Skeletal muscle tissue (tissue), 5 donors: ENCODE measurements around the gene DDX39B. TPM values are rescaled to one million over a fixed set of nuclear protein-coding genes. Genes with fewer than 3 reads are reported as not detected.
"Not testable (repeated sequence)": the region's sequence is repeated elsewhere in the genome, so short reads cannot be mapped to it uniquely, and the experiment has no call there.

Experiments
- H3K27ac ChIP-seq: one replicate; pipeline ENCODE4 v1.7.0; 2013; ENCODE audit warnings: mild to moderate bottlenecking, low read depth, low read length, inconsistent platforms
- H3K27me3 ChIP-seq, 3 donors: one replicate each; pipeline ENCODE4 v1.7.0; 2013; ENCODE audit warnings: low read length in 3 of 3; ENCODE audit not compliant: control insufficient read depth in 3 of 3, insufficient read depth in 3 of 3
- H3K36me3 ChIP-seq, 3 donors: one replicate each; pipeline ENCODE4 v1.7.0; 2013; ENCODE audit warnings: low read length in 3 of 3; ENCODE audit not compliant: control insufficient read depth in 3 of 3, insufficient read depth in 3 of 3
- H3K4me1 ChIP-seq, 3 donors: one replicate each; pipeline ENCODE4 v1.7.0; 2013; ENCODE audit warnings: low read length in 3 of 3, mild to moderate bottlenecking in 3 of 3; ENCODE audit not compliant: control insufficient read depth in 3 of 3, insufficient read depth in 3 of 3
- H3K4me3 ChIP-seq, 3 donors: one replicate each; pipeline ENCODE4 v1.7.0; 2013; ENCODE audit warnings: low read length in 3 of 3
- H3K9ac ChIP-seq, 3 donors: one replicate each; pipeline ENCODE4 v1.7.0; 2013; ENCODE audit warnings: low read length in 3 of 3, mild to moderate bottlenecking in 3 of 3, moderate library complexity in 2 of 3, low read depth in 1 of 3
- H3K9me3 ChIP-seq, 3 donors: one replicate each; pipeline ENCODE4 v1.7.0; 2013; ENCODE audit warnings: low read length in 3 of 3; ENCODE audit not compliant: control insufficient read depth in 3 of 3
- small RNA-seq: library from RNA; depleted of rRNA; stranded (forward); fragments of <200 nt; gene quantifications from one replicate; pipeline ENCODE3, GENCODE V24; 2014
- total RNA-seq: library from RNA; depleted of rRNA; stranded (reverse); fragments of >200 nt; gene quantifications from one replicate; pipeline ENCODE4 v1.2.3, GENCODE V29; 2014
- donor health status: Osteomylitis.

The DDX39B gene
- total RNA-seq, 1 donor from 2014 or later, result 436 TPM

- Histone ChIP-seq H3K9me3 (no peaks in the 10 kb centered on the region), H3K36me3 (no peaks in the 10 kb centered on the region)
Measured at GRCh38 chr6:31489086-31489485, 52.7 kb downstream of the DDX39B start.

GRCh38 chr6:31487674-31488073 lies 54.1 kb downstream of the DDX39B start:
- not testable (repeated sequence) for H3K27ac ChIP-seq

More at GRCh38 chr6:31489086-31489485, 52.7 kb downstream of the DDX39B start:
- Histone ChIP-seq H3K9ac (no peak overlapping the region), H3K27me3 (peaks cover 3 to 19% (median 4%) of the 10 kb centered on the region in 3 donors), H3K27ac (no peak overlapping the region), H3K4me3 (no peak overlapping the region), H3K4me1 (peaks cover 4 to 6% (median 5%) of the 10 kb centered on the region in 3 donors)

DNA sequence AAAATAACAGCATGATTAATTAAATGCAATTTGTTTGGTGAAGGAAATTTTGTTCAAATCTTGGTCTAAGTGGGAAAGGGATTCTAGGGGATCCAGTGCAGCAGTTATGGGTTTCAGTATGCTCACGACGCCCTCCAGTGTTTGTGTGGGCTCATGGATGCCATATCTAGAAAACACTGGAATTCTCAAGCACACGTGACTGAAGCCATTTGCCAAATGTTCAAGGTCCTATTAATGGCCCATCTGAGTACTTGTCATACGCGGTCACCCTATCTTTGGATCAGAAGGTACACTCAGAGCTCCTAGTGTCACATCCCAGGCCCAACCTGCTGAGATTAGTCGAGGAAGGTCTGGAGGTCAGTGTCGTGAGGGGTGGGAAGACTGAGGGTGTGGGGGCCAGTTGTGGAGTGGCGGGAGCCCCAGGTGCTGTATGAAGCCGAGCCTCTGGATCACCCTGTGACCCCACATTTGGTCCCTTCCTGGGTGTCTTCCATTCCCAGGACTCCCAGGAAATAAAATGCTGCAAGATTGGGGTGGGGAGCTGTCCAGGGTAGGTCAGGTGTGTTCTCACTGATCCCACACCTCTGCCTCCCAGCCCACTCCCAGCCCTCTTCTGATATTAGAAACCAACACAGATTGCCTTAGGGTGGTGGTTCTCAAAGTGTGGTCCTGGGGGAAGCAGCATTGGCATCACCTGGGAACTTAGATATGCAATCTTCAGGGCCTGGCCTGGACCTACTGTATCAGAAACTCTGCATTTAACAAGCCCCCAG lies 55.6 kb downstream of the DDX39B start:
- not testable (repeated sequence) for H3K9me3 ChIP-seq, H3K4me1 ChIP-seq, H3K27ac ChIP-seq, H3K9ac ChIP-seq, H3K36me3 ChIP-seq, H3K4me3 ChIP-seq
- peaks cover 3 to 10% (median 4%) of the 10 kb centered on the region in 3 donors for H3K27me3 ChIP-seq

More at GRCh38 chr6:31487674-31488073, 54.1 kb downstream of the DDX39B start:
- not testable (repeated sequence) for H3K9me3 ChIP-seq, H3K9ac ChIP-seq, H3K4me3 ChIP-seq, H3K4me1 ChIP-seq, H3K36me3 ChIP-seq
- peaks cover 3 to 14% (median 4%) of the 10 kb centered on the region in 3 donors for H3K27me3 ChIP-seq

- H3K27ac ChIP-seq, result no peak overlapping the region
Measured at GRCh38 chr6:31485055-31485454, 56.7 kb downstream of the DDX39B start.

DNA sequence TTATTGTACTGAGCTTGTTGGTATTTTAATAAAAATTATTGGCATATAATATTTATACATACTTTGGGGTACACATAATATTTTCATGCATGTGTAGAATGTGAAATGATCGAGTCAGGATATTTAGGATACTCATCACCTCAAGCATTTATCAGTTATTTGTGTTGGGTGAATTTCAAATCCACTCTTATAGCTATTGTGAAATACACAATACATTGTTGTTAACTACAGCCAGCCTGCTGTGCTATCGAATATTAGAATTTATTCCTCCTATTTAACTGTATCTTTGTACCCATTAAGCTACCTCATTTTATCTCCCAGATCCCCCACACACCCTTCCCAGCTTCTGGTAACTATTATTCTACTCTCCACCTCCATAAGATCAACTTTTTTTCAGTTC lies 58.4 kb downstream of the DDX39B start:
- H3K9me3 ChIP-seq, result no peaks in the 10 kb centered on the region
- H3K27me3 ChIP-seq, result peaks cover 0 to 9% (median 5%) of the 10 kb centered on the region in 3 donors
- no peaks in the 10 kb centered on the region for H3K4me1 ChIP-seq
- no peaks in the 10 kb centered on the region for H3K36me3 ChIP-seq
- no peak overlapping the region for H3K27ac ChIP-seq
- H3K4me3 ChIP-seq, result no peak overlapping the region
- no peak overlapping the region for H3K9ac ChIP-seq

More at GRCh38 chr6:31485055-31485454, 56.7 kb downstream of the DDX39B start:
- no peak overlapping the region for H3K4me3 ChIP-seq
- peaks cover under 1 to 3% (median 3%) of the 10 kb centered on the region in 3 donors for H3K27me3 ChIP-seq
- no peak overlapping the region for H3K9ac ChIP-seq
- H3K36me3 ChIP-seq, result no peaks in the 10 kb centered on the region
- no peaks in the 10 kb centered on the region for H3K4me1 ChIP-seq
- no peaks in the 10 kb centered on the region for H3K9me3 ChIP-seq

DNA sequence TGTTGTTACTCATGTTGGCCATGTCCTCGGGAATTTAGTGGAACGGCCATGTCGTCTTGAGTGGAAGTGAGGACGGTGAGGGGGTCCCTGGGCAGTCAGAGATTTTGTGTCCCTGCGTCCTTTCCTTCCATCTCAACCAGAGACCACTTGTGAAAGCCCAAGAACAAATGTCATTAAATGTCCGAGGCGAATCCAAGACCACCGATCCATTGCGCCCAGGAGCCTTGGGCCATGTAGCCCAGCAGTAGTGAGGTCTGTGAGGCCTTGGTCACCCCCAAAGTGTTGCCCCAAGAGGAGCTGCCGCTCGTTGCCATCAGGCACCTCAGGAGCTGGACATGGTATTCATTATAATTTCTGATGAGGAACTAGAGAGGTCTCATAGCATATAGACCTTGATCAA lies 61.2 kb downstream of the DDX39B start:
- Histone ChIP-seq H3K9me3 (no peaks in the 10 kb centered on the region), H3K4me3 (no peak overlapping the region), H3K4me1 (no peaks in the 10 kb centered on the region), H3K36me3 (no peaks in the 10 kb centered on the region), H3K9ac (no peak overlapping the region), H3K27me3 (peaks cover 0 to 12% (median 5%) of the 10 kb centered on the region in 3 donors), H3K27ac (no peak overlapping the region)

Small RNA genes lying within 50 kb of the gene (small RNA-seq; reads per million reads assigned to genes)
- gene AL663061.1 (not detected), gene RF00019 (not detected), gene SNORD117 (252 reads per million, percentile 97 among the genes with 10 or more reads in this experiment), gene SNORD84 (not detected)

Other genes with a start within 250 kb of the DDX39B start
- gene HLA-B, start 184.8 kb downstream of the DDX39B start, total RNA-seq, result 92.9 TPM
- gene MICA, start 138.4 kb downstream of the DDX39B start, total RNA-seq, result 5.2 TPM
- 0.52 TPM for gene MICB, start 43.9 kb downstream of the DDX39B start, total RNA-seq
- gene MCCD1, start 13.0 kb downstream of the DDX39B start, total RNA-seq, result not detected
- 1.0 TPM for gene ATP6V1G2, start 4.6 kb upstream of the DDX39B start, total RNA-seq
- 20.4 TPM for gene NFKBIL1, start 5.6 kb upstream of the DDX39B start, total RNA-seq
- gene LTA, start 30.3 kb upstream of the DDX39B start, total RNA-seq, result not detected
- gene TNF, start 33.6 kb upstream of the DDX39B start, total RNA-seq, result not detected
- gene LTB, start 40.4 kb upstream of the DDX39B start, total RNA-seq, result 2.1 TPM
- 3.7 TPM for gene LST1, start 44.3 kb upstream of the DDX39B start, total RNA-seq
- not detected for gene NCR3, start 51.0 kb upstream of the DDX39B start, total RNA-seq
- 19.8 TPM for gene AIF1, start 73.2 kb upstream of the DDX39B start, total RNA-seq
- 30.8 TPM for gene PRRC2A, start 78.7 kb upstream of the DDX39B start, total RNA-seq
- 118 TPM for gene BAG6, start 110.7 kb upstream of the DDX39B start, total RNA-seq
- 1.0 TPM for gene APOM, start 113.9 kb upstream of the DDX39B start, total RNA-seq
- 18.3 TPM for gene C6orf47, start 118.8 kb upstream of the DDX39B start, total RNA-seq
- gene GPANK1, start 123.0 kb upstream of the DDX39B start, total RNA-seq, result 16.2 TPM
- 68.4 TPM for gene CSNK2B, start 124.1 kb upstream of the DDX39B start, total RNA-seq
- gene LY6G5B, start 128.0 kb upstream of the DDX39B start, total RNA-seq, result 2.6 TPM
- not detected for gene LY6G5C, start 139.1 kb upstream of the DDX39B start, total RNA-seq
- 50.1 TPM for gene ABHD16A, start 161.3 kb upstream of the DDX39B start, total RNA-seq
- gene LY6G6F, start 164.9 kb upstream of the DDX39B start, total RNA-seq, result not detected
- gene LY6G6D, start 173.3 kb upstream of the DDX39B start, total RNA-seq, result not detected
- not detected for gene LY6G6C, start 179.7 kb upstream of the DDX39B start, total RNA-seq
- gene MPIG6B, start 181.4 kb upstream of the DDX39B start, total RNA-seq, result 0.52 TPM
- 73.1 TPM for gene DDAH2, start 187.3 kb upstream of the DDX39B start, total RNA-seq
- gene CLIC1, start 194.5 kb upstream of the DDX39B start, total RNA-seq, result 152 TPM
- gene MSH5, start 198.0 kb upstream of the DDX39B start, total RNA-seq, result 3.1 TPM
- 1.0 TPM for gene SAPCD1, start 220.7 kb upstream of the DDX39B start, total RNA-seq
- 1.0 TPM for gene VWA7, start 235.3 kb upstream of the DDX39B start, total RNA-seq